ENCODE data around the gene DLG2. TPM values are rescaled to one million over a fixed set of nuclear protein-coding genes. Genes with fewer than 3 reads are reported as not detected.

DLG2 gene
- total RNA-seq, 2 experiments from 2014 or later = 6.9 to 8.2 TPM

DNA sequence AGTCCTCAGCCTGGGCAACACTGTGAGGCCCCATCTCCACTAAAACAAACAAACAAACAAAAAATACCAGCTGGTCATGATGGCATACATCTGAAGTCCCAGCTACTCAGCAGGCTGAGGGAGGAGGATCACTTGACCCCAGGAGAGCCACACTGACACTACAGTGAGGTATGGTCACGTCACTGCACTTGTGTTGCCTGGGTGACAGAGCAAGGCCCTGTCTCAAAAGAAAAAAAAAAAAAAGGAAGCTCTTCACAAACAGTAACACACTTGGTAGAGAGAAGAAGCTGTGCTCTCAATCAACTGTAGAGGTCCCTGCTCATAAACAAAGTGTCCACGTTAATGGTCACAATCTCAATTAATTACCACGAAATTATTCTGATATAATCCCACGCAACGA, 1939.4 kb downstream of the DLG2 start:
- POLR2A ChIA-PET = interaction anchor here (0.7 kb wide), 1 partner anchor 13 kb away, joined by 3 read pairs; no protein-coding TSS in a partner anchor
- H3K79me2 ChIP-seq (ENCODE audit: insufficient read depth, low read depth, low read length) = no peaks in the 10 kb centered on the region
- H3K36me3 ChIP-seq (ENCODE audit: insufficient read depth, low read length) = no peaks in the 10 kb centered on the region
- intact Hi-C loops (cut with micrococcal nuclease; ENCODE audit: unreplicated experiment) = no loop called here
- no peaks in the 10 kb centered on the region for H4K20me1 ChIP-seq (ENCODE audit: insufficient read depth, low read length)
- H2AFZ ChIP-seq (ENCODE audit: low read length) = no peak overlapping the region
- no peak for DNase-seq (ENCODE audit: low spot score)
- H3K4me2 ChIP-seq (ENCODE audit: low read length) = no peak overlapping the region
- TF ChIP-seq, protein P1, sequence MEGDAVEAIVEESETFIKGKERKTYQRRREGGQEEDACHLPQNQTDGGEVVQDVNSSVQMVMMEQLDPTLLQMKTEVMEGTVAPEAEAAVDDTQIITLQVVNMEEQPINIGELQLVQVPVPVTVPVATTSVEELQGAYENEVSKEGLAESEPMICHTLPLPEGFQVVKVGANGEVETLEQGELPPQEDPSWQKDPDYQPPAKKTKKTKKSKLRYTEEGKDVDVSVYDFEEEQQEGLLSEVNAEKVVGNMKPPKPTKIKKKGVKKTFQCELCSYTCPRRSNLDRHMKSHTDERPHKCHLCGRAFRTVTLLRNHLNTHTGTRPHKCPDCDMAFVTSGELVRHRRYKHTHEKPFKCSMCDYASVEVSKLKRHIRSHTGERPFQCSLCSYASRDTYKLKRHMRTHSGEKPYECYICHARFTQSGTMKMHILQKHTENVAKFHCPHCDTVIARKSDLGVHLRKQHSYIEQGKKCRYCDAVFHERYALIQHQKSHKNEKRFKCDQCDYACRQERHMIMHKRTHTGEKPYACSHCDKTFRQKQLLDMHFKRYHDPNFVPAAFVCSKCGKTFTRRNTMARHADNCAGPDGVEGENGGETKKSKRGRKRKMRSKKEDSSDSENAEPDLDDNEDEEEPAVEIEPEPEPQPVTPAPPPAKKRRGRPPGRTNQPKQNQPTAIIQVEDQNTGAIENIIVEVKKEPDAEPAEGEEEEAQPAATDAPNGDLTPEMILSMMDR (conservative IDR thresholded peaks at IDR 0.05; ENCODE audit: low read length) = no peak
- no peak for TF ChIP-seq EZH2phosphoT487 (IDR thresholded peaks at IDR 0.05; ENCODE audit: borderline replicate concordance, low read depth, low read length)
- H3K4me3 ChIP-seq (ENCODE audit: low read depth, low read length, poor library complexity, severe bottlenecking) = no peak overlapping the region
- no TSS peak for BruUV-seq (replicated peaks)
- CTCF ChIA-PET (ENCODE audit: unreplicated experiment) = interaction anchor here (0.6 kb wide), 2 partner anchors 21 to 44 kb away, joined by 3 to 4 read pairs; no protein-coding TSS in a partner anchor
- H3K4me1 ChIP-seq (ENCODE audit: insufficient read depth, low read length, poor library complexity, severe bottlenecking) = peaks cover 7% of the 10 kb centered on the region
- H3K9me2 ChIP-seq (ENCODE audit: insufficient read depth, low read length) = no peaks in the 10 kb centered on the region
- no peak overlapping the region for H3K27ac ChIP-seq (ENCODE audit: low read depth, low read length, poor library complexity, severe bottlenecking)
- H3K9me3 ChIP-seq (ENCODE audit: low read length) = no peaks in the 10 kb centered on the region

DNA sequence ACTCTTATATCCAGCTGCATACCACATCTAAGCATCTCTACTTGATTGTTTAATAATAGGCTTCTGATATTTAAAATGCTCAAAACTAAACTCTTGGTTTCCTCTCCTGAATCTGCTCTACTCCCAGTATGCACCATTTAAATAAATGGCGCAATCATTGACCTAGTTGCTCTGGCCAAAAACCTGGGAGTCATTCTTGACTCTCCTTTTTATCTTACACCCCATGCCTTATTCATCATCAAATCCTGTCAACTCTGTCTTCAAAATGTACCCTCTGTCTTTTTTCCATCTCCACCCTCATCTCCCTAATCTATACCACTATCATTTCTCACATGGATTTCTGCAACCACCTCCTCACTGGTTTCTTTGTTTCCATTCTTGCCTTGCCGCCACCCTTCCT, 1941.4 kb downstream of the DLG2 start:
- no peak overlapping the region for H3K27ac ChIP-seq (ENCODE audit: low read depth, low read length, poor library complexity, severe bottlenecking)
- intact Hi-C loops (cut with micrococcal nuclease; ENCODE audit: unreplicated experiment) = no loop called here
- POLR2A ChIA-PET = no interaction called here
- H3K4me1 ChIP-seq (ENCODE audit: insufficient read depth, low read length, poor library complexity, severe bottlenecking) = peaks cover 27% of the 10 kb centered on the region
- H4K20me1 ChIP-seq (ENCODE audit: insufficient read depth, low read length) = no peaks in the 10 kb centered on the region
- H3K9me2 ChIP-seq (ENCODE audit: insufficient read depth, low read length) = no peaks in the 10 kb centered on the region
- no TSS peak for BruUV-seq (replicated peaks)
- H3K4me3 ChIP-seq (ENCODE audit: low read depth, low read length, poor library complexity, severe bottlenecking) = no peak overlapping the region
- no peaks in the 10 kb centered on the region for H3K9me3 ChIP-seq (ENCODE audit: low read length)
- DNase-seq (ENCODE audit: low spot score) = no peak
- CTCF ChIA-PET (ENCODE audit: unreplicated experiment) = no interaction called here
- H2AFZ ChIP-seq (ENCODE audit: low read length) = no peak overlapping the region
- TF ChIP-seq, protein P1 (conservative IDR thresholded peaks at IDR 0.05; ENCODE audit: low read length) = no peak
- no peak for TF ChIP-seq EZH2phosphoT487 (IDR thresholded peaks at IDR 0.05; ENCODE audit: borderline replicate concordance, low read depth, low read length)
- no peak overlapping the region for H3K4me2 ChIP-seq (ENCODE audit: low read length)
- H3K36me3 ChIP-seq (ENCODE audit: insufficient read depth, low read length) = no peaks in the 10 kb centered on the region
- H3K79me2 ChIP-seq (ENCODE audit: insufficient read depth, low read depth, low read length) = no peaks in the 10 kb centered on the region

DNA sequence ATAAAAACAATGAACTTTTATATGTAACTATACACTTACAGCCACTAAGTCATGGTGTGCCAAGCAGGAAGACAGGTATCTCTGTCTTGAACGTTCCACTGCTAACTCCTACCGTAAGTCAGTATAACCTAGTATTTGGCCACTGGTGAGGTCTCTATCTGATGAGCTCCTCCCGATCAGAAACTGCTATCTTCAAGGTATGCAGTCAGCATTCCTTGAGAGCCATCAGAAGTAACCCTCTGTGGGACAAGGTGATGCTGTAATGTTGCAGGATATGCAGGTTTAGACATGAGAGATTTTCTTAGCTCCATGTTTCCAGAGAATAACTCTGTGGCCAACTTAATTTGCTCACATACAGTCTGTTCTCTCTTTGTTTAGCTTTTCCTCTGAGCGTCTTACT, 1943.1 kb downstream of the DLG2 start:
- BruUV-seq (replicated peaks) = no TSS peak
- peaks cover 30% of the 10 kb centered on the region for H3K4me1 ChIP-seq (ENCODE audit: insufficient read depth, low read length, poor library complexity, severe bottlenecking)
- no peak overlapping the region for H2AFZ ChIP-seq (ENCODE audit: low read length)
- H3K9me3 ChIP-seq (ENCODE audit: low read length) = no peaks in the 10 kb centered on the region
- no peaks in the 10 kb centered on the region for H3K36me3 ChIP-seq (ENCODE audit: insufficient read depth, low read length)
- TF ChIP-seq, protein P1 (conservative IDR thresholded peaks at IDR 0.05; ENCODE audit: low read length) = no peak
- TF ChIP-seq EZH2phosphoT487 (IDR thresholded peaks at IDR 0.05; ENCODE audit: borderline replicate concordance, low read depth, low read length) = no peak
- H3K79me2 ChIP-seq (ENCODE audit: insufficient read depth, low read depth, low read length) = no peaks in the 10 kb centered on the region
- H3K27ac ChIP-seq (ENCODE audit: low read depth, low read length, poor library complexity, severe bottlenecking) = no peak overlapping the region
- H3K9me2 ChIP-seq (ENCODE audit: insufficient read depth, low read length) = no peaks in the 10 kb centered on the region
- DNase-seq (ENCODE audit: low spot score) = no peak
- ChIA-PET CTCF (ENCODE audit: unreplicated experiment) (no interaction called here), POLR2A (interaction anchor here (0.5 to 1.9 kb wide), 6 partner anchors 10 to 393 kb away, joined by 3 to 8 read pairs (median 4); no protein-coding TSS in a partner anchor)
- no peak overlapping the region for H3K4me2 ChIP-seq (ENCODE audit: low read length)
- intact Hi-C loops (cut with micrococcal nuclease; ENCODE audit: unreplicated experiment) = no loop called here
- H3K4me3 ChIP-seq (ENCODE audit: low read depth, low read length, poor library complexity, severe bottlenecking) = no peak overlapping the region
- no peaks in the 10 kb centered on the region for H4K20me1 ChIP-seq (ENCODE audit: insufficient read depth, low read length)
